IMR-90 (cell line): ENCODE results near the gene SH2D4B. TPM values are rescaled to one million over a fixed set of nuclear protein-coding genes. Genes with fewer than 3 reads are reported as not detected.
A peak's percentile ranks its signal among the peaks of the same experiment; 100 is the strongest.

Source experiments
- ATAC-seq: fragments of 200-7000 bp; cut with Tn5 transposase; 2 replicates; pipeline ENCODE4 v1.9.1; 2020; ENCODE audit warnings: low read depth, mild to moderate bottlenecking, moderate library complexity
- BruUV-seq: library from RNA; stranded (reverse); fragments of 400-500 nt; replicated peaks from 2 replicates; lab custom pipeline; 2021; lab: Mats Ljungman, UMichigan
- CTCF ChIA-PET: fragments of 300-600 bp; formaldehyde crosslinking; extraction: SDS; loops from one replicate; lab custom pipeline; 2021; ENCODE audit warnings: antibody characterized with exemption; lab: Yijun Ruan, JAX
- POLR2A ChIA-PET: fragments of 300-600 bp; sonication (Branson Sonifier 250); formaldehyde crosslinking; loops from one replicate; lab custom pipeline; 2022; ENCODE audit warnings: antibody characterized with exemption; ENCODE audit not compliant: unreplicated experiment; lab: Charles Lee
- DNase-seq: peaks from one replicate; pipeline ENCODE4 v3.0.0; 2013
- H2AFZ ChIP-seq: replicated peaks from 2 replicates; pipeline ENCODE3; 2013; ENCODE audit warnings: low read length, mild to moderate bottlenecking; ENCODE audit not compliant: poor library complexity
- H2AK5ac ChIP-seq: 2 replicates; pipeline ENCODE4 v1.6.1; 2013; ENCODE audit warnings: low read depth, low read length, inconsistent platforms
- H2AK9ac ChIP-seq: replicated peaks from 2 replicates; pipeline ENCODE3; 2013; ENCODE audit warnings: mild to moderate bottlenecking, low read depth, low read length, moderate library complexity; ENCODE audit not compliant: poor library complexity
- H2BK120ac ChIP-seq: 2 replicates; pipeline ENCODE4 v1.6.1; 2013; ENCODE audit warnings: low read depth, low read length, inconsistent platforms
- H2BK15ac ChIP-seq: 3 replicates; pipeline ENCODE4 v1.6.1; 2013; ENCODE audit warnings: low read depth, low read length, inconsistent platforms
- H2BK20ac ChIP-seq: 2 replicates; pipeline ENCODE4 v1.6.1; 2013; ENCODE audit warnings: low read depth, mild to moderate bottlenecking, inconsistent platforms, low read length, moderate library complexity
- H2BK5ac ChIP-seq: 2 replicates; pipeline ENCODE4 v1.6.1; 2013; ENCODE audit warnings: mild to moderate bottlenecking, low read depth, low read length, inconsistent platforms; ENCODE audit not compliant: poor library complexity, severe bottlenecking
- H3K14ac ChIP-seq: replicated peaks from 2 replicates; pipeline ENCODE4 v1.6.1; 2013; ENCODE audit warnings: low read depth, low read length, inconsistent platforms
- H3K18ac ChIP-seq: 2 replicates; pipeline ENCODE4 v1.6.1; 2013; ENCODE audit warnings: low read depth, low read length, control low read depth
- H3K23ac ChIP-seq: 2 replicates; pipeline ENCODE4 v1.6.1; 2013; ENCODE audit warnings: low read depth, low read length, inconsistent platforms
- H3K27ac ChIP-seq: 2 replicates; pipeline ENCODE4 v1.5.1; 2013; ENCODE audit warnings: mild to moderate bottlenecking, control low read depth, low read length; ENCODE audit not compliant: insufficient read depth
- H3K27me3 ChIP-seq: 2 replicates; pipeline ENCODE4 v1.6.1; 2013; ENCODE audit warnings: low read length; ENCODE audit not compliant: control insufficient read depth, insufficient read depth
- H3K36me3 ChIP-seq: 2 replicates; pipeline ENCODE4 v1.6.1; 2013; ENCODE audit warnings: low read length, mixed read lengths; ENCODE audit not compliant: control insufficient read depth, insufficient read depth
- H3K4ac ChIP-seq: 2 replicates; pipeline ENCODE4 v1.6.1; 2013; ENCODE audit warnings: low read depth, low read length, inconsistent platforms
- H3K4me1 ChIP-seq: 2 replicates; pipeline ENCODE4 v1.6.1; 2013; ENCODE audit warnings: low read length, mixed read lengths; ENCODE audit not compliant: control insufficient read depth, insufficient read depth
- H3K4me2 ChIP-seq: 2 replicates; pipeline ENCODE4 v1.6.1; 2013; ENCODE audit warnings: low read depth, mild to moderate bottlenecking, control low read depth, low read length, moderate library complexity
- H3K4me3 ChIP-seq: 2 replicates; pipeline ENCODE4 v1.5.1; 2013; ENCODE audit warnings: low read depth, mild to moderate bottlenecking, control low read depth, low read length, moderate library complexity; ENCODE audit not compliant: insufficient read depth
- H3K56ac ChIP-seq: 2 replicates; pipeline ENCODE4 v1.6.1; 2013; ENCODE audit warnings: low read length, inconsistent platforms; ENCODE audit not compliant: insufficient read depth; ENCODE audit errors: extremely low read depth
- H3K79me1 ChIP-seq, 2 experiments: 2 replicates each; pipeline ENCODE4 v1.6.1; 2013; ENCODE audit warnings: low read length in 2 of 2, inconsistent platforms in 1 of 2, low read depth in 1 of 2
- H3K9ac ChIP-seq: 2 replicates; pipeline ENCODE4 v1.6.1; 2013; ENCODE audit warnings: low read depth, low read length, control low read depth
- H3K9me1 ChIP-seq: 2 replicates; pipeline ENCODE4 v1.6.1; 2013; ENCODE audit warnings: low read length, inconsistent platforms; ENCODE audit not compliant: insufficient read depth
- H3K9me3 ChIP-seq: 2 replicates; pipeline ENCODE4 v1.6.1; 2013; ENCODE audit warnings: low read length; ENCODE audit not compliant: control insufficient read depth, insufficient read depth
- H4K20me1 ChIP-seq: 2 replicates; pipeline ENCODE4 v1.6.1; 2013; ENCODE audit warnings: low read length, inconsistent platforms; ENCODE audit not compliant: insufficient read depth
- H4K5ac ChIP-seq: 2 replicates; pipeline ENCODE4 v1.6.1; 2013; ENCODE audit warnings: mild to moderate bottlenecking, low read depth, low read length, control low read depth
- H4K8ac ChIP-seq, 2 experiments: 2 replicates each; pipeline ENCODE4 v1.6.1; 2013; ENCODE audit warnings: low read depth in 2 of 2, low read length in 2 of 2, control low read depth in 1 of 2, inconsistent platforms in 1 of 2
- H4K91ac ChIP-seq: 2 replicates; pipeline ENCODE4 v1.6.1; 2013; ENCODE audit warnings: low read depth, low read length, inconsistent platforms; ENCODE audit not compliant: insufficient read depth
- BHLHE40 ChIP-seq: fragments of 150-350 bp; IDR thresholded peaks from 2 replicates; pipeline ENCODE4 v1.6.1; 2016; ENCODE audit warnings: mild to moderate bottlenecking, low read depth, low read length
- CHD1 ChIP-seq: IDR thresholded peaks from 2 replicates; pipeline ENCODE4 v1.6.1; 2012; ENCODE audit warnings: low read depth, low read length, improper control_type of control experiment
- CTCF ChIP-seq: conservative IDR thresholded peaks from 2 replicates; pipeline ENCODE4 v1.5.1; 2012; ENCODE audit warnings: mild to moderate bottlenecking, low read depth, low read length, improper control_type of control experiment
- MAZ ChIP-seq: IDR thresholded peaks from 2 replicates; pipeline ENCODE4 v1.6.1; 2012; ENCODE audit warnings: low read depth, mild to moderate bottlenecking, low read length, improper control_type of control experiment, moderate library complexity, borderline replicate concordance
- NFE2L2 ChIP-seq: fragments of 150-350 bp; IDR thresholded peaks from 2 replicates; pipeline ENCODE4 v1.6.1; 2016; ENCODE audit warnings: low read depth, mild to moderate bottlenecking, low read length
- RAD21 ChIP-seq: IDR thresholded peaks from 2 replicates; pipeline ENCODE4 v1.6.1; 2012; ENCODE audit warnings: low read length, improper control_type of control experiment
- RFX5 ChIP-seq: IDR thresholded peaks from 2 replicates; pipeline ENCODE4 v1.8.0; 2012; ENCODE audit warnings: low read depth, mild to moderate bottlenecking, low read length, moderate library complexity
- SMC3 ChIP-seq: fragments of 150-350 bp; IDR thresholded peaks from 2 replicates; pipeline ENCODE4 v1.6.1; 2016; ENCODE audit warnings: low read depth, mild to moderate bottlenecking, antibody characterized with exemption, low read length, moderate library complexity
- USF2 ChIP-seq: fragments of 150-350 bp; IDR thresholded peaks from 2 replicates; pipeline ENCODE4 v1.6.1; 2017; ENCODE audit warnings: mild to moderate bottlenecking, antibody characterized with exemption, low read length, low read depth
- WGBS, 2 experiments: methylation state at CpG; one replicate each; pipeline versions ENCODE4 v1.1.5 to v1.1.7; 2013; ENCODE audit warnings: missing lambda C conversion rate in 2 of 2; ENCODE audit not compliant: insufficient read length in 1 of 2; ENCODE audit errors: extremely low coverage in 2 of 2; 5-methylcytosine and 5-hydroxymethylcytosine counted together
- dilution Hi-C: fragments of 300-500 bp; cut with HindIII; formaldehyde crosslinking; loops from one replicate; pipeline ENCODE4 v1.14.3; 2018; ENCODE audit warnings: low sequenced_read_pairs; ENCODE audit not compliant: unreplicated experiment
- in situ Hi-C: fragments of 300-500 bp; cut with MboI; formaldehyde crosslinking; loops from 3 replicates; pipeline ENCODE4 v1.14.3; 2019; ENCODE audit warnings: low sequenced_read_pairs, inconsistent platforms, mixed read lengths
- intact Hi-C: fragments of 100-400 bp; cut with micrococcal nuclease; formaldehyde crosslinking; loops from 2 replicates; pipeline ENCODE4 v1.10.0; 2022
- polyA plus RNA-seq, 3 experiments: library from polyadenylated mRNA; depleted of rRNA; stranded (reverse); fragments of >200 nt; gene quantifications; 2 replicates each; pipeline ENCODE4 v1.2.3, GENCODE V29; 2012; ENCODE audit warnings: low replicate concordance in 1 of 3
- total RNA-seq: library from RNA; depleted of rRNA; stranded (reverse); fragments of >200 nt; gene quantifications from 2 replicates; pipeline ENCODE4 v1.2.3, GENCODE V29; 2012

Gene SH2D4B
- total and polyA plus RNA-seq, 2 of the 4 experiments (the other 2 are of a cell fraction): not detected

DNA sequence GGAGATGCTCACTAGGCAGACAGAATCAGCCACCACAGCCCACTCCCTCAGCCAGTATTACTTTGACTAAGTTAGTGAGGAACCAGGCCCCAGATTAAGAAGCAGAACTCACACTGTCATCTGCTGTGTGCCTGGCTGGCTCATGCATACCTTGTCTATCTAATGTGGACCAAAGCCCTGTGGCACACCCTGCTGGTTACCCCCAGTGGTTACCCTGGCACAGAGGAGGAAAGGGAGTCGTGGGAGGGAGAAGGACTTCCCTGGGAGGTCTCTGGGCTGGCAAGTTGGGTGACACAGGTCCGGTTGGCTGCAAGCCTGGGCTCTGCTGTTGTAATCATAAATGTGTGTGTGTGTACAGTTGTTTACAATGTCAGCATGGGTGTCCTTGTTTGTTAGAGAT, 7.5 kb upstream of the SH2D4B start:
- Histone ChIP-seq H2BK15ac (no peak overlapping the region), H3K4me2 (no peak overlapping the region), H3K4me1 (no peaks in the 10 kb centered on the region), H4K20me1 (no peaks in the 10 kb centered on the region), H2BK120ac (no peak overlapping the region), H3K56ac (no peak overlapping the region), H2AK9ac (no peak overlapping the region), H3K27ac (no peak overlapping the region), H4K8ac (no peak overlapping the region), H3K18ac (no peak overlapping the region), H3K4ac (no peak overlapping the region), H3K9me1 (no peaks in the 10 kb centered on the region), H2BK5ac (no peak overlapping the region), H3K36me3 (no peaks in the 10 kb centered on the region), H4K5ac (no peak overlapping the region), H2AFZ (no peak overlapping the region), H3K14ac (no peak overlapping the region), H3K9me3 (no peaks in the 10 kb centered on the region), H2BK20ac (no peak overlapping the region), H3K27me3 (no peaks in the 10 kb centered on the region), H3K23ac (no peak overlapping the region), H3K4me3 (no peak overlapping the region), H3K9ac (no peak overlapping the region), H3K79me1 (no peaks in the 10 kb centered on the region), H2AK5ac (no peak overlapping the region), H4K91ac (no peak overlapping the region)
- dilution Hi-C loops (no loop called here), in situ Hi-C loops (no loop called here), intact Hi-C loops (no loop called here)
- POLR2A ChIA-PET: no interaction called here
- BruUV-seq: no TSS peak
- WGBS, 2 experiments: no CpG with 5 or more reads among the region's 2 CpGs
- ATAC-seq (peak; percentile 60), DNase-seq (peak; percentile 22)
- TF ChIP-seq USF2 (no peak), RFX5 (no peak), SMC3 (peak; percentile 33; the same call in 1 of the 2 replicates), NFE2L2 (no peak), BHLHE40 (no peak), MAZ (no peak), CTCF (peak; percentile 35; the same call in 1 of the 2 replicates), RAD21 (peak; percentile 12; the same call in 1 of the 2 replicates), CHD1 (no peak)
- CTCF ChIA-PET: no interaction called here
